PC-9 (cell line): ENCODE results near the gene LIMCH1. TPM values are rescaled to one million over a fixed set of nuclear protein-coding genes. Genes with fewer than 3 reads are reported as not detected.
"Not testable (repeated sequence)": the region's sequence is repeated elsewhere in the genome, so short reads cannot be mapped to it uniquely, and the experiment has no call there.

Source experiments
- BruUV-seq: library from RNA; stranded (reverse); fragments of 400-500 nt; replicated peaks from 2 replicates; lab custom pipeline; 2021; lab: Mats Ljungman, UMichigan
- CTCF ChIA-PET: fragments of 300-600 bp; sonication (Branson Sonifier 250); formaldehyde crosslinking; loops from one replicate; lab custom pipeline; 2022; ENCODE audit warnings: antibody characterized with exemption; lab: Charles Lee
- POLR2A ChIA-PET: fragments of 300-600 bp; sonication (Branson Sonifier 250); formaldehyde crosslinking; loops from one replicate; lab custom pipeline; 2022; ENCODE audit warnings: antibody characterized with exemption; ENCODE audit not compliant: unreplicated experiment; lab: Charles Lee
- DNase-seq, 2 experiments: peaks; one replicate each; pipeline versions ENCODE4 v3.0.0 to v3.0.0-alpha.2; 2015 to 2022; ENCODE audit warnings: mixed read lengths in 1 of 2
- H2AFZ ChIP-seq: fragments of 200-600 bp; sonication (generic); 2 replicates; pipeline ENCODE4 v1.8.1; 2017; ENCODE audit warnings: antibody characterized with exemption
- H3F3A ChIP-seq: fragments of 200-600 bp; sonication (generic); 2 replicates; pipeline ENCODE4 v1.8.1; 2017; ENCODE audit warnings: antibody characterized with exemption, mild to moderate bottlenecking, low read depth; ENCODE audit not compliant: insufficient read depth
- H3K27ac ChIP-seq: fragments of 200-600 bp; sonication (generic); 2 replicates; pipeline ENCODE4 v1.6.1; 2016; ENCODE audit warnings: mixed run types
- H3K27me3 ChIP-seq: fragments of 200-600 bp; sonication (generic); 2 replicates; pipeline ENCODE4 v1.6.1; 2016; ENCODE audit warnings: low read depth, mixed run types; ENCODE audit not compliant: insufficient read depth
- H3K36me3 ChIP-seq: fragments of 200-600 bp; sonication (generic); 2 replicates; pipeline ENCODE4 v1.6.1; 2016; ENCODE audit warnings: low read depth, mixed run types
- H3K4me1 ChIP-seq: fragments of 200-600 bp; sonication (generic); replicated peaks from 2 replicates; pipeline ENCODE4 v1.6.1; 2016; ENCODE audit warnings: mixed run types; ENCODE audit not compliant: insufficient read depth
- H3K4me2 ChIP-seq: fragments of 200-600 bp; sonication (generic); 2 replicates; pipeline ENCODE4 v1.6.1; 2017; ENCODE audit warnings: mixed run types
- H3K4me3 ChIP-seq: fragments of 200-600 bp; sonication (generic); 2 replicates; pipeline ENCODE4 v1.6.1; 2016; ENCODE audit warnings: mixed run types
- H3K79me2 ChIP-seq: fragments of 200-600 bp; sonication (generic); 2 replicates; pipeline ENCODE4 v1.6.1; 2017; ENCODE audit warnings: low read depth, mixed run types
- H3K9me2 ChIP-seq: fragments of 200-600 bp; sonication (generic); 2 replicates; pipeline ENCODE4 v1.8.1; 2017; ENCODE audit warnings: mild to moderate bottlenecking; ENCODE audit not compliant: insufficient read depth
- H3K9me3 ChIP-seq: fragments of 200-600 bp; sonication (generic); 2 replicates; pipeline ENCODE4 v1.8.1; 2016; ENCODE audit warnings: low read depth; ENCODE audit not compliant: insufficient read depth
- H4K20me1 ChIP-seq: fragments of 200-600 bp; sonication (generic); 2 replicates; pipeline ENCODE4 v1.8.1; 2017; ENCODE audit not compliant: insufficient read depth
- CTCF ChIP-seq: fragments of 200-600 bp; sonication (generic); conservative IDR thresholded peaks from 2 replicates; pipeline ENCODE4 v1.6.1; 2017; ENCODE audit warnings: mixed run types, antibody characterized with exemption, mild to moderate bottlenecking, moderate library complexity
- EZH2 ChIP-seq: fragments of 200-600 bp; sonication (generic); IDR thresholded peaks from 2 replicates; pipeline ENCODE4 v1.8.0; 2017; ENCODE audit warnings: antibody characterized with exemption, low read depth
- intact Hi-C: fragments of 100-400 bp; cut with micrococcal nuclease; formaldehyde crosslinking; loops from one replicate; pipeline ENCODE4 v1.10.0; 2022; ENCODE audit not compliant: unreplicated experiment
- total RNA-seq: library from RNA; stranded (reverse); gene quantifications from 2 replicates; pipeline ENCODE4 v1.2.3, GENCODE V29; 2021

LIMCH1 gene
- total RNA-seq, 1 experiment from 2014 or later, result 339 TPM

- no peak for TF ChIP-seq EZH2
- TF ChIP-seq CTCF, result no peak
- no peaks in the 10 kb centered on the region for H3F3A ChIP-seq
Measured at GRCh38 chr4:41734371-41734770, 196.4 kb downstream of the LIMCH1 start.

GRCh38 chr4:41737491-41737890, 199.5 kb downstream of the LIMCH1 start:
- DNase-seq, H2AFZ ChIP-seq, H3K79me2 ChIP-seq, H3K27ac ChIP-seq, POLR2A ChIA-PET, H3K9me2 ChIP-seq, H3K9me3 ChIP-seq, H3K4me1 ChIP-seq, H3F3A ChIP-seq, intact Hi-C loops, CTCF ChIA-PET, H3K36me3 ChIP-seq, H3K4me2 ChIP-seq, BruUV-seq, H3K4me3 ChIP-seq, H4K20me1 ChIP-seq: not testable (repeated sequence)
- H3K27me3 ChIP-seq, result peaks cover 10% of the 10 kb centered on the region; the same call in 1 of the 2 replicates

More at GRCh38 chr4:41734371-41734770, 196.4 kb downstream of the LIMCH1 start:
- H3K4me2 ChIP-seq, result no peak overlapping the region
- H3K27ac ChIP-seq, result no peak overlapping the region
- H3K79me2 ChIP-seq, result no peaks in the 10 kb centered on the region
- H3K27me3 ChIP-seq, result peaks cover 17% of the 10 kb centered on the region; the same call in 1 of the 2 replicates
- peak in 1 of 2 experiments; percentile 13 for DNase-seq
- ChIA-PET CTCF (no interaction called here), POLR2A (no interaction called here)
- no peaks in the 10 kb centered on the region for H3K9me2 ChIP-seq
- intact Hi-C loops, result no loop called here
- H3K9me3 ChIP-seq, result 0 out of 2 replicates have a peak, but pooled peaks cover 5% of the 10 kb centered on the region
- no TSS peak for BruUV-seq
- H4K20me1 ChIP-seq, result no peaks in the 10 kb centered on the region
- H3K36me3 ChIP-seq, result no peaks in the 10 kb centered on the region
- no peaks in the 10 kb centered on the region for H3K4me1 ChIP-seq
- no peak overlapping the region for H2AFZ ChIP-seq
- H3K4me3 ChIP-seq, result no peak overlapping the region

GRCh38 chr4:41741354-41741753, 203.4 kb downstream of the LIMCH1 start:
- Histone ChIP-seq H3K27me3 (peaks cover 22% of the 10 kb centered on the region; the same call in 1 of the 2 replicates), H3K9me2 (no peaks in the 10 kb centered on the region), H2AFZ (no peak overlapping the region), H3K4me1 (no peaks in the 10 kb centered on the region), H3K36me3 (no peaks in the 10 kb centered on the region), H3K4me3 (no peak overlapping the region), H3K4me2 (no peak overlapping the region), H3F3A (no peaks in the 10 kb centered on the region), H3K27ac (no peak overlapping the region), H4K20me1 (no peaks in the 10 kb centered on the region), H3K9me3 (0 out of 2 replicates have a peak, but pooled peaks cover 5% of the 10 kb centered on the region), H3K79me2 (no peaks in the 10 kb centered on the region)
- DNase-seq, result no peak
- BruUV-seq, result no TSS peak
- CTCF ChIA-PET, result no interaction called here
- no peak for TF ChIP-seq CTCF
- no peak for TF ChIP-seq EZH2
- POLR2A ChIA-PET, result no interaction called here
- intact Hi-C loops, result no loop called here
